Mucosa of rectum (tissue), 2 donors: ENCODE results near the gene ALDH1A2.

Source experiments
- H3K27ac ChIP-seq, 2 donors: one replicate each; pipeline ENCODE4 v1.7.0; 2013; ENCODE audit warnings: inconsistent platforms in 2 of 2, low read depth in 2 of 2, low read length in 2 of 2
- H3K27me3 ChIP-seq, 2 donors: one replicate each; pipeline ENCODE4 v1.7.0; 2013; ENCODE audit warnings: low read length in 2 of 2; ENCODE audit not compliant: control insufficient read depth in 2 of 2, insufficient read depth in 2 of 2
- H3K36me3 ChIP-seq, 2 donors: one replicate each; pipeline ENCODE4 v1.7.0; 2013; ENCODE audit warnings: low read length in 2 of 2; ENCODE audit not compliant: control insufficient read depth in 2 of 2, insufficient read depth in 2 of 2
- H3K4me1 ChIP-seq, 2 donors: one replicate each; pipeline ENCODE4 v1.7.0; 2013; ENCODE audit warnings: low read length in 2 of 2, mild to moderate bottlenecking in 1 of 2; ENCODE audit not compliant: control insufficient read depth in 2 of 2, insufficient read depth in 2 of 2
- H3K4me3 ChIP-seq, 2 donors: one replicate each; pipeline ENCODE4 v1.7.0; 2013; ENCODE audit warnings: low read length in 2 of 2
- H3K9ac ChIP-seq, 2 donors: one replicate each; pipeline ENCODE4 v1.7.0; 2013; ENCODE audit warnings: low read length in 2 of 2, low read depth in 1 of 2, mild to moderate bottlenecking in 1 of 2
- H3K9me3 ChIP-seq, 2 donors: one replicate each; pipeline ENCODE4 v1.7.0; 2013; ENCODE audit warnings: low read length in 2 of 2; ENCODE audit not compliant: control insufficient read depth in 2 of 2
- donor health status: healthy.
- donor health status: Normal muscosa, but diverticular disease.

Gene ALDH1A2

GRCh38 chr15:58058729-58059128 is 6.8 kb downstream of the ALDH1A2 start:
- no peaks in the 10 kb centered on the region for H3K9me3 ChIP-seq
- peaks cover 9 to 28% of the 10 kb centered on the region in 2 donors for H3K27me3 ChIP-seq

GRCh38 chr15:58058073-58058472 is 7.4 kb downstream of the ALDH1A2 start:
- Histone ChIP-seq H3K9me3 (no peaks in the 10 kb centered on the region), H3K27me3 (peaks cover 5 to 21% of the 10 kb centered on the region in 2 donors), H3K4me1 (no peaks in the 10 kb centered on the region), H3K27ac (no peak overlapping the region), H3K36me3 (no peaks in the 10 kb centered on the region), H3K4me3 (no peak overlapping the region), H3K9ac (no peak overlapping the region)

More at GRCh38 chr15:58058729-58059128, 6.8 kb downstream of the ALDH1A2 start:
- H3K4me3 ChIP-seq: no peak overlapping the region
- no peak overlapping the region for H3K9ac ChIP-seq
- H3K4me1 ChIP-seq: no peaks in the 10 kb centered on the region
- H3K36me3 ChIP-seq: no peaks in the 10 kb centered on the region
- H3K27ac ChIP-seq: no peak overlapping the region

DNA sequence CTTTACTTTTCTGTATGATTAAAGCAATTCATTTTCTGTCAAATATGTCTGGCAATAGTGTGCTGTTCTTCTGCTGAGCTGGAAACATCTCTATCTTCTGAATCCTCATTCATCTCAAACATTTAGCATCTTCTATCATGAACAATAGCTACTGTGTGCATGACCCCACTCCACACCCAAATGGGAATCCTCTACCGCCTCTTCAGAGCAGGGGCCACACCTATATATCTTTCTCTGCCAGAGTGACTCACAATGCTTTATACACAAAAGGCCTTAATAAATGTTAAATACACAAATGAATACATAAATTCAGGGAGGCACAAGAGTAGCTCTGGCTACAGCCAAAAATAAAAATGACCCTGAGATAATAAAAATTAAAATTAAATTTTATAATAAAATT is 8.0 kb downstream of the ALDH1A2 start:
- H3K9me3 ChIP-seq: no peaks in the 10 kb centered on the region
- H3K4me3 ChIP-seq: no peak overlapping the region
- peaks cover 0 to 16% of the 10 kb centered on the region in 2 donors for H3K27me3 ChIP-seq
- H3K9ac ChIP-seq: no peak overlapping the region
- no peaks in the 10 kb centered on the region for H3K36me3 ChIP-seq
- no peak overlapping the region for H3K27ac ChIP-seq
- no peaks in the 10 kb centered on the region for H3K4me1 ChIP-seq

GRCh38 chr15:58056015-58056414 is 9.5 kb downstream of the ALDH1A2 start:
- Histone ChIP-seq H3K4me3 (no peak overlapping the region), H3K9me3 (no peaks in the 10 kb centered on the region), H3K4me1 (no peaks in the 10 kb centered on the region), H3K27me3 (peaks cover 0 to 10% of the 10 kb centered on the region in 2 donors), H3K27ac (no peak overlapping the region), H3K36me3 (no peaks in the 10 kb centered on the region), H3K9ac (no peak overlapping the region)

DNA sequence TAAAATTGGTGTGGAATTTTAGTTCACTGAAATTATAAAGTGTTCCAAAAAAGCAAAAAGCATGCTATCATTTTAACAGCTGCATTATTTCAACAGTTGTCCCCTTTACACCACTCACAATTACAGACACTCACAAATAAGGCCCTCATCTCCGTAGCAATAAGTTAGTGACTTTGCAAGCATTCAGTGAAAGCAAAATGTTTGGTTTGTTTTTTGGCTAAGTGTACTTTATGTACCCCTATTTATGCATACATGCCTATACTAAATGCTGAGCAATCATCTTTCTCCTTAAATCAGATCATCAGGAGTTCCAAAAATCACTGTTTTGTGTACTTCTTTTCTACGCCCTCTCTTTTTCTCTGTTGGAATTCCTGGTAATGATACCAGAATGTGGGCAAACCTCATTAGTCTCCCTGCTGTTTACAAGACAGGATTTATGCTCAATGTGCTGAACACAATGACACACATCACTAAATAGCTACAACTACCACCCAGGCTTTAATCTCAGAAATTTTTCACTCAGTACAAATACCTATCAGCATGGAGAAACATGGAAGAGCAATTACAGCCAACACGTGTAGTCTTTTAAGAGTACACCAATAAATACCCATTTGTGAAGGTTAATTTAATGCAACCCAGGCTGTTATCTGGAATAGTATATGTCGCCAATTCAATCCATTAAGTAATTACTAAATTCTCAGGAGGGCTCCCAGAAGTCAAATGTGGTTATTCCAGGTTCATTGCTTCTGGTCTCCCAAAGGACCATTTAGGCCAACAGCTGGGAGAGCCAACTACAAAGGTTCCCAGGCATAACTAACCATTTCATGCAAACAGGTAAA is 12.0 kb downstream of the ALDH1A2 start:
- Histone ChIP-seq H3K9me3 (no peaks in the 10 kb centered on the region), H3K4me3 (no peak overlapping the region), H3K36me3 (no peaks in the 10 kb centered on the region), H3K9ac (no peak overlapping the region), H3K27me3 (peaks cover 0 to 3% of the 10 kb centered on the region in 2 donors), H3K27ac (no peak overlapping the region), H3K4me1 (no peaks in the 10 kb centered on the region)

DNA sequence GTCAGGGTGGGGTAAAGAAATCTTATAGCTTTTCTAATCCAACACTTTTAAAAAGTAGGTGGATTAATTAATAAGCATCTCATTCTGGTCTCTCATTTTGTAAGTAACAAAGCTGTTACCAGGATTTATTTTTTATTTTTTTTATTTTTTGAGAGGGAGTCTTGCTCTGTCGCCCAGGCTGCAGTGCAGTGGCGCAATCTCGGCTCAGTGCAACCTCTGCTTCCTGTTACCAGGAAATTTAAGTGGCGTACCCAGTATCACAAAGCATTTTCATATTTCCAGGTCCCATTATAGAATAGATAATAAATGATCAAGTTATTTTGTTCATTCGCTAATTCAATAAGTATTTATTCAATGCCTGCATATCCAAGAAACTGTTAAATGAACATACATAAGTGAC is 13.2 kb downstream of the ALDH1A2 start:
- Histone ChIP-seq H3K9me3 (no peaks in the 10 kb centered on the region), H3K4me1 (no peaks in the 10 kb centered on the region), H3K27me3 (no peaks in the 10 kb centered on the region), H3K4me3 (no peak overlapping the region), H3K27ac (no peak overlapping the region), H3K36me3 (no peaks in the 10 kb centered on the region), H3K9ac (no peak overlapping the region)

- no peaks in the 10 kb centered on the region for H3K27me3 ChIP-seq
- H3K36me3 ChIP-seq: no peaks in the 10 kb centered on the region
- H3K9ac ChIP-seq: no peak overlapping the region
- no peak overlapping the region for H3K27ac ChIP-seq
- H3K4me1 ChIP-seq: peaks cover 0 to 2% of the 10 kb centered on the region in 2 donors
- no peak overlapping the region for H3K4me3 ChIP-seq
- no peaks in the 10 kb centered on the region for H3K9me3 ChIP-seq
These were observed 15.8 kb downstream of the ALDH1A2 start for GRCh38 chr15:58049520-58050227.

GRCh38 chr15:58048261-58048660 is 17.2 kb downstream of the ALDH1A2 start:
- Histone ChIP-seq H3K4me3 (no peak overlapping the region), H3K36me3 (no peaks in the 10 kb centered on the region), H3K9me3 (no peaks in the 10 kb centered on the region), H3K27ac (no peak overlapping the region), H3K9ac (no peak overlapping the region), H3K27me3 (no peaks in the 10 kb centered on the region), H3K4me1 (peaks cover 0 to 2% of the 10 kb centered on the region in 2 donors)

DNA sequence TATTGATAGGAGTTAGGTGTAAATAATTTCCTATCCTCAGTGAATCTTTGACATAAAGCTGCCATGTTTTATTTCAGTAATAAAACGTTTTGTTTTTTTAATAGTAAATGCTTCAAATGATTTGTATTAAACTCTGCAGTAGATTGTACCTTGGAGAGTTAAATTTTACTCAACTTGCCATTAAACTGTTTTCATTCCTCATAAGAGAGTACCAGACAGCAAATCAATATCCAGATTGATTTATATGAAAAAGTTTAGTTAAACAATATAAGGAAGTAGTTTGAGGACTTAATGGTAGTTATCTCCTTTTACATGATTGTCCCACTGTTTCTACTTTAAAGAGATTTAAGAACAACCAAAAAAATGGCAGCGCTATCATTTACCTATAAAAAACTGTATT is 18.4 kb downstream of the ALDH1A2 start:
- no peaks in the 10 kb centered on the region for H3K27me3 ChIP-seq
- H3K9ac ChIP-seq: no peak overlapping the region
- peaks cover 0 to 2% of the 10 kb centered on the region in 2 donors for H3K4me1 ChIP-seq
- no peak overlapping the region for H3K4me3 ChIP-seq
- no peaks in the 10 kb centered on the region for H3K36me3 ChIP-seq
- no peak overlapping the region for H3K27ac ChIP-seq
- no peaks in the 10 kb centered on the region for H3K9me3 ChIP-seq

DNA sequence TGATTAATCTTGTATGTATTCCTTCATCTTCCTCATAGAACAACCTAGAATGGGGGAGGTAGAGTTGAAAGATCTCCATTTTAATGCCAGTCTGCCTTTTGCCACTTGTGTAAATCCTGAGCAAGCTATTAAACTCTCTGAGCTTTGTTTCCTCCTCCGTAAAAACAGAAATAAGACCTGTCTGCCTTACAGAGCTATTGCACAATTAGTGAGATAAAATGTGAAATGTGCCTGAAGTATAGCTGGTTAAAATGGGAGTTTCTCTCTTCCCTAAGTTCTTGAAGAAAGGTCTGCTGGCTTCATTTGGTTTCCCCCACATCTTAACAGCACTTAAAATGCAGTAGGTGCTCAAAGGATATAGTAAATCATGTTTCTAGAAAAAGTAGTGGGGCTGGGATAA is 19.0 kb downstream of the ALDH1A2 start:
- H3K27me3 ChIP-seq: no peaks in the 10 kb centered on the region
- H3K4me3 ChIP-seq: no peak overlapping the region
- H3K9ac ChIP-seq: no peak overlapping the region
- H3K36me3 ChIP-seq: no peaks in the 10 kb centered on the region
- H3K27ac ChIP-seq: no peak overlapping the region
- no peaks in the 10 kb centered on the region for H3K9me3 ChIP-seq
- peaks cover 0 to 2% of the 10 kb centered on the region in 2 donors for H3K4me1 ChIP-seq
